Measurements from ENCODE around the gene PREX1.

- TF ChIP-seq PATZ1 (CRISPR knock-in tag; IDR thresholded peaks at IDR 0.05; ENCODE audit: borderline replicate concordance) (no peak), OSR1 (CRISPR knock-in tag; IDR thresholded peaks at IDR 0.05) (no peak), TCF4 (CRISPR knock-in tag; IDR thresholded peaks at IDR 0.05; ENCODE audit: borderline replicate concordance) (no peak), ZNF70 (CRISPR knock-in tag; IDR thresholded peaks at IDR 0.05) (no peak), ZNF565 (CRISPR knock-in tag; conservative IDR thresholded peaks at IDR 0.05; ENCODE audit: low read depth) (no peak), ESRRG (CRISPR knock-in tag; IDR thresholded peaks at IDR 0.05) (no peak), PPARA (CRISPR knock-in tag; IDR thresholded peaks at IDR 0.05; ENCODE audit: borderline replicate concordance) (no peak)
Observed at GRCh38 chr20:48604426-48604825, 223.4 kb downstream of the PREX1 start.
